Neural crest cell (in vitro differentiated cells): Measurements from ENCODE around the gene KHDRBS2. TPM values are rescaled to one million over a fixed set of nuclear protein-coding genes. Genes with fewer than 3 reads are reported as not detected.

ENCODE experiments used
- DNase-seq: peaks from one replicate; pipeline ENCODE4 v3.0.0; 2021; ENCODE audit warnings: low read depth, mixed read lengths, low spot score
- H3K27ac Mint-ChIP-seq: one replicate; pipeline ENCODE4 v1.8.0; 2021; ENCODE audit warnings: mild to moderate bottlenecking, mixed read lengths; ENCODE audit not compliant: unreplicated experiment
- H3K27me3 Mint-ChIP-seq: 2 replicates; pipeline ENCODE4 v1.8.0; 2021; ENCODE audit warnings: low read depth, mild to moderate bottlenecking, mixed read lengths
- H3K36me3 Mint-ChIP-seq: 2 replicates; pipeline ENCODE4 v1.8.0; 2021; ENCODE audit warnings: low read depth, mild to moderate bottlenecking, mixed read lengths
- H3K4me1 Mint-ChIP-seq: 2 replicates; pipeline ENCODE4 v1.8.0; 2021; ENCODE audit warnings: mixed read lengths
- H3K4me3 Mint-ChIP-seq: one replicate; pipeline ENCODE4 v1.8.0; 2021; ENCODE audit warnings: mild to moderate bottlenecking, mixed read lengths
- H3K9me3 Mint-ChIP-seq: 2 replicates; pipeline ENCODE4 v1.8.0; 2021; ENCODE audit warnings: mixed read lengths
- CTCF ChIP-seq: fragments of 200-600 bp; sonication (generic); conservative IDR thresholded peaks from 2 replicates; pipeline ENCODE4 v1.5.0; 2021; ENCODE audit warnings: antibody characterized with exemption, mild to moderate bottlenecking
- total RNA-seq: library from RNA; stranded (reverse); gene quantifications from 2 replicates; pipeline ENCODE4 v1.2.1, GENCODE V29; 2021

KHDRBS2 gene
- total RNA-seq, 1 donor from 2014 or later: 7.0 TPM

GRCh38 chr6:61949971-61950370 is 336.1 kb downstream of the KHDRBS2 start:
- H3K9me3 Mint-ChIP-seq: no peaks in the 10 kb centered on the region
- no peaks in the 10 kb centered on the region for H3K36me3 Mint-ChIP-seq
- no peak for TF ChIP-seq CTCF
- no peak for DNase-seq
- no peak overlapping the region for H3K27ac Mint-ChIP-seq
- H3K4me1 Mint-ChIP-seq: peaks cover 11% of the 10 kb centered on the region
- H3K4me3 Mint-ChIP-seq: no peak overlapping the region
- H3K27me3 Mint-ChIP-seq: no peaks in the 10 kb centered on the region

- Mint-ChIP-seq H3K36me3 (no peaks in the 10 kb centered on the region), H3K27me3 (no peaks in the 10 kb centered on the region), H3K27ac (no peak overlapping the region), H3K4me1 (peaks cover 11% of the 10 kb centered on the region), H3K4me3 (no peak overlapping the region), H3K9me3 (no peaks in the 10 kb centered on the region)
- DNase-seq: no peak
- no peak for TF ChIP-seq CTCF
These were observed 336.9 kb downstream of the KHDRBS2 start for GRCh38 chr6:61949161-61949560.

GRCh38 chr6:61947311-61947947 is 338.6 kb downstream of the KHDRBS2 start:
- no peak for DNase-seq
- Mint-ChIP-seq H3K27me3 (no peaks in the 10 kb centered on the region), H3K4me3 (no peak overlapping the region), H3K27ac (no peak overlapping the region), H3K4me1 (peaks cover 5% of the 10 kb centered on the region), H3K36me3 (no peaks in the 10 kb centered on the region), H3K9me3 (no peaks in the 10 kb centered on the region)
- no peak for TF ChIP-seq CTCF

GRCh38 chr6:61940919-61941318 is 345.1 kb downstream of the KHDRBS2 start:
- Mint-ChIP-seq H3K27me3 (no peaks in the 10 kb centered on the region), H3K4me1 (no peaks in the 10 kb centered on the region), H3K36me3 (peaks cover 2% of the 10 kb centered on the region), H3K9me3 (peaks cover 3% of the 10 kb centered on the region), H3K4me3 (no peak overlapping the region), H3K27ac (no peak overlapping the region)
- TF ChIP-seq CTCF: no peak
- no peak for DNase-seq

GRCh38 chr6:61935242-61935846 is 350.7 kb downstream of the KHDRBS2 start:
- Mint-ChIP-seq H3K4me3 (no peak overlapping the region), H3K9me3 (no peaks in the 10 kb centered on the region), H3K27me3 (no peaks in the 10 kb centered on the region), H3K36me3 (no peaks in the 10 kb centered on the region), H3K27ac (no peak overlapping the region), H3K4me1 (peaks cover 7% of the 10 kb centered on the region)
- TF ChIP-seq CTCF: no peak
- DNase-seq: no peak
